ENCODE measurements around the gene DMXL1.
A peak's percentile ranks its signal among the peaks of the same experiment; 100 is the strongest.

DNA sequence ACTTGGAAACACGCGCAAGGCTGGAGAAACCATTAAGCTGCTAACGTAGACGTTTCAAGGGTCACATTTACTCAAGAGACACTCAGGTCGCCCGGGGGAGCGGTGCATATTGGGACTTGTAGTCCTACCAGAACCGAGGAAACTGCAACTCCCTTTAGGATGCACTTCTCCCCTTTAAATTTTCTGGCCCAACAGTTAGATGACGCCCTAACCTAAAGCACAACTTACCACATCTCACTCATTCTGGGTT, 384 bp upstream of the DMXL1 start:
- TF ChIP-seq, protein P1, sequence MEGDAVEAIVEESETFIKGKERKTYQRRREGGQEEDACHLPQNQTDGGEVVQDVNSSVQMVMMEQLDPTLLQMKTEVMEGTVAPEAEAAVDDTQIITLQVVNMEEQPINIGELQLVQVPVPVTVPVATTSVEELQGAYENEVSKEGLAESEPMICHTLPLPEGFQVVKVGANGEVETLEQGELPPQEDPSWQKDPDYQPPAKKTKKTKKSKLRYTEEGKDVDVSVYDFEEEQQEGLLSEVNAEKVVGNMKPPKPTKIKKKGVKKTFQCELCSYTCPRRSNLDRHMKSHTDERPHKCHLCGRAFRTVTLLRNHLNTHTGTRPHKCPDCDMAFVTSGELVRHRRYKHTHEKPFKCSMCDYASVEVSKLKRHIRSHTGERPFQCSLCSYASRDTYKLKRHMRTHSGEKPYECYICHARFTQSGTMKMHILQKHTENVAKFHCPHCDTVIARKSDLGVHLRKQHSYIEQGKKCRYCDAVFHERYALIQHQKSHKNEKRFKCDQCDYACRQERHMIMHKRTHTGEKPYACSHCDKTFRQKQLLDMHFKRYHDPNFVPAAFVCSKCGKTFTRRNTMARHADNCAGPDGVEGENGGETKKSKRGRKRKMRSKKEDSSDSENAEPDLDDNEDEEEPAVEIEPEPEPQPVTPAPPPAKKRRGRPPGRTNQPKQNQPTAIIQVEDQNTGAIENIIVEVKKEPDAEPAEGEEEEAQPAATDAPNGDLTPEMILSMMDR (IDR thresholded peaks at IDR 0.05), result peak in 1 of 6 experiments; percentile 8
- no peak for TF ChIP-seq POLR2A (IDR thresholded peaks at IDR 0.05)

Measured in Peyer's patch (tissue), 4 donors.